Testis (tissue), 3 donors: ENCODE data around the gene TASL. TPM values are rescaled to one million over a fixed set of nuclear protein-coding genes. Genes with fewer than 3 reads are reported as not detected.
"Not testable (repeated sequence)": the region's sequence is repeated elsewhere in the genome, so short reads cannot be mapped to it uniquely, and the experiment has no call there.

Experiments used
- DNase-seq: peaks from one replicate; pipeline ENCODE4 v3.0.0-alpha.2; 2019
- H3K27ac ChIP-seq, 2 donors: fragments of 200-600 bp; sonication (generic); one replicate each; pipeline ENCODE4 v1.5.1; 2019
- H3K27me3 ChIP-seq: fragments of 200-600 bp; sonication (generic); one replicate; pipeline ENCODE4 v1.5.1; 2019
- H3K36me3 ChIP-seq: fragments of 200-600 bp; sonication (generic); one replicate; pipeline ENCODE4 v1.5.1; 2017; ENCODE audit warnings: low read depth; ENCODE audit errors: missing control alignments
- H3K4me1 ChIP-seq: fragments of 200-600 bp; sonication (generic); one replicate; pipeline ENCODE4 v1.5.1; 2019
- H3K4me3 ChIP-seq, 2 donors: fragments of 200-600 bp; sonication (generic); one replicate each; pipeline ENCODE4 v1.5.1; 2017 to 2019
- H3K9me3 ChIP-seq: fragments of 200-600 bp; sonication (generic); one replicate; pipeline ENCODE4 v1.5.1; 2017
- CTCF ChIP-seq, 3 experiments: fragments of 450-650 bp in 2 of 3; fragments of 200-600 bp in 1 of 3; sonication (generic) in 1 of 3; IDR thresholded peaks; one replicate each; pipeline ENCODE4 v1.5.1; 2016 to 2019; ENCODE audit warnings: antibody characterized with exemption in 3 of 3, mild to moderate bottlenecking in 2 of 3, moderate library complexity in 1 of 3
- POLR2A ChIP-seq: fragments of 450-650 bp; IDR thresholded peaks from one replicate; pipeline ENCODE4 v1.6.1; 2017; ENCODE audit warnings: antibody characterized with exemption, mild to moderate bottlenecking, moderate library complexity
- WGBS, 2 donors: methylation state at CpG; one replicate each; pipeline ENCODE4 v1.1.5; 2018; 5-methylcytosine and 5-hydroxymethylcytosine counted together
- intact Hi-C: fragments of 100-400 bp; cut with DNase I; formaldehyde crosslinking; loops from one replicate; pipeline ENCODE4 v1.15.1; 2023; ENCODE audit warnings: low total_unique reads
- polyA plus RNA-seq: library from polyadenylated mRNA; stranded (reverse); fragments of 350-450 nt; fragmentation: Illumina TruSeq; extraction: RNeasy Lipid Tissue Mini Kit (QIAGEN cat#74804); gene quantifications from one replicate; pipeline ENCODE4 v1.2.3, GENCODE V29; 2014; ENCODE audit warnings: low read depth, low replicate concordance; ENCODE audit not compliant: insufficient read depth
- total RNA-seq, 2 donors: library from RNA; depleted of rRNA; stranded (reverse); fragments of >200 nt; gene quantifications; one replicate each; pipeline ENCODE4 v1.2.3, GENCODE V29; 2016

Gene TASL
- total and polyA plus RNA-seq, 3 donors from 2014 or later: 0.25 to 0.66 TPM; not detected in 1

GRCh38 chrX:30607155-30607554 is 29.6 kb upstream of the TASL start:
- 41 to 57% methylated on average over 1 of the region's 1 CpG for WGBS, 2 donors
- no peaks in the 10 kb centered on the region for H3K27me3 ChIP-seq
- no peak overlapping the region for H3K27ac ChIP-seq
- TF ChIP-seq POLR2A (no peak), CTCF (IDR thresholded peaks at IDR 0.05) (no peak)
- no peaks in the 10 kb centered on the region for H3K36me3 ChIP-seq
- H3K4me1 ChIP-seq: no peaks in the 10 kb centered on the region
- intact Hi-C loops: no loop called here
- H3K4me3 ChIP-seq: no peak overlapping the region
- no peaks in the 10 kb centered on the region for H3K9me3 ChIP-seq
- no peak for DNase-seq

- H3K4me3 ChIP-seq, H3K4me1 ChIP-seq, H3K27me3 ChIP-seq, H3K36me3 ChIP-seq, DNase-seq, H3K27ac ChIP-seq, intact Hi-C loops, H3K9me3 ChIP-seq: not testable (repeated sequence)
- 59 to 61% methylated on average over 3 to 5 of the region's 15 CpGs for WGBS, 2 donors
These were observed 23.0 kb upstream of the TASL start for GRCh38 chrX:30600269-30601176.

GRCh38 chrX:30597216-30598012 is 19.8 kb upstream of the TASL start:
- intact Hi-C loops: no loop called here
- TF ChIP-seq CTCF (IDR thresholded peaks at IDR 0.05) (no peak), POLR2A (no peak)
- DNase-seq: no peak
- Histone ChIP-seq H3K4me3 (no peak overlapping the region), H3K27ac (no peak overlapping the region), H3K36me3 (no peaks in the 10 kb centered on the region), H3K4me1 (no peaks in the 10 kb centered on the region), H3K27me3 (no peaks in the 10 kb centered on the region), H3K9me3 (no peaks in the 10 kb centered on the region)
- 79 to 84% methylated on average over 4 of the region's 4 CpGs for WGBS, 2 donors

GRCh38 chrX:30593440-30594200 is 16.1 kb upstream of the TASL start:
- H3K4me3 ChIP-seq: no peak overlapping the region
- intact Hi-C loops: no loop called here
- no peak for DNase-seq
- no peak overlapping the region for H3K27ac ChIP-seq
- 75 to 82% methylated on average over 5 to 6 of the region's 6 CpGs for WGBS, 2 donors
- no peaks in the 10 kb centered on the region for H3K36me3 ChIP-seq
- H3K4me1 ChIP-seq: no peaks in the 10 kb centered on the region
- no peak for TF ChIP-seq CTCF (IDR thresholded peaks at IDR 0.05)
- no peak for TF ChIP-seq POLR2A
- H3K27me3 ChIP-seq: no peaks in the 10 kb centered on the region
- no peaks in the 10 kb centered on the region for H3K9me3 ChIP-seq

- TF ChIP-seq CTCF (IDR thresholded peaks at IDR 0.05) (no peak), POLR2A (no peak)
- WGBS, 2 donors: 73 to 79% methylated on average over 3 of the region's 3 CpGs
- DNase-seq: no peak
- Histone ChIP-seq H3K27ac (no peak overlapping the region), H3K4me1 (no peaks in the 10 kb centered on the region), H3K27me3 (no peaks in the 10 kb centered on the region), H3K36me3 (no peaks in the 10 kb centered on the region), H3K9me3 (no peaks in the 10 kb centered on the region), H3K4me3 (no peak overlapping the region)
- intact Hi-C loops: no loop called here
These were observed 15.3 kb upstream of the TASL start for GRCh38 chrX:30592831-30593230.
